Measurements from ENCODE around the gene SMOC2.

DNA sequence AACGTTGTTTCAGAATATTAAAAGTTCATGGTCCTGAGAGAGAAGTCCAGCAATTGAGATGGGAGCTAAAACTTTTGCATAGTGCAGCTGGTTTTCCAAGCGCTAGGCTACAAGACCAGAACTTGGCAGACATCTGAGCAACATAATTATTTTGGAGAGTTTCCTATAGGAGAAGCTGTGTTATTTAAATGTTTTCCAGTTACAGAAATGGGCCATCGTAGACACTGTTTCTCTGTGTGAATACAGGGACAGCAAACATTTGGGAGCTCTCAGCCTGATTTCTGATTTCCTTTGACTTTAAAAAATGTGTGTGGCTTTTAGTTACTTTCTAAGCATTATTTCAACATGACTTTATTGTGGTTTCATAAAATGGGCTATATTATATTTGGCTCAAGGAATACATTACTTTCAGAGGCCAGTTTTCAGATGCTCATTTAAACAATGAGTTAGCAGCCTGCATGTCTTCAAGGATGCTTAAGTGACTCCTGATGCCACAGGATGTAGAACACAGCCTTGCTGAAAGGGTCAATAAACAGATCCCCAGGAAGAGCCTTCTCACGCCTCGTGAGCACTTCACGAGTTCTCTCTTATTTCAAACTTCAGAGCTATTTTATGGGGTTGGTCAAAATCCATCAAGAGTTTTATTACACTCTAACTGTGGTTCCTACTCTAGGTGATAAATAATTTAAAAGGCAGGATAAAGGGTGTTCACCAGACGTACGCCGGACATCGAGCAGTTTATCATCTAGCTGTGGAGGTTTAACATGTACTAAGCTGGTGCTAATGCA lies 193.8 kb downstream of the SMOC2 start:
- no peak for TF ChIP-seq YY1 (IDR thresholded peaks at IDR 0.05; ENCODE audit: low read depth)
- TF ChIP-seq, protein P1, sequence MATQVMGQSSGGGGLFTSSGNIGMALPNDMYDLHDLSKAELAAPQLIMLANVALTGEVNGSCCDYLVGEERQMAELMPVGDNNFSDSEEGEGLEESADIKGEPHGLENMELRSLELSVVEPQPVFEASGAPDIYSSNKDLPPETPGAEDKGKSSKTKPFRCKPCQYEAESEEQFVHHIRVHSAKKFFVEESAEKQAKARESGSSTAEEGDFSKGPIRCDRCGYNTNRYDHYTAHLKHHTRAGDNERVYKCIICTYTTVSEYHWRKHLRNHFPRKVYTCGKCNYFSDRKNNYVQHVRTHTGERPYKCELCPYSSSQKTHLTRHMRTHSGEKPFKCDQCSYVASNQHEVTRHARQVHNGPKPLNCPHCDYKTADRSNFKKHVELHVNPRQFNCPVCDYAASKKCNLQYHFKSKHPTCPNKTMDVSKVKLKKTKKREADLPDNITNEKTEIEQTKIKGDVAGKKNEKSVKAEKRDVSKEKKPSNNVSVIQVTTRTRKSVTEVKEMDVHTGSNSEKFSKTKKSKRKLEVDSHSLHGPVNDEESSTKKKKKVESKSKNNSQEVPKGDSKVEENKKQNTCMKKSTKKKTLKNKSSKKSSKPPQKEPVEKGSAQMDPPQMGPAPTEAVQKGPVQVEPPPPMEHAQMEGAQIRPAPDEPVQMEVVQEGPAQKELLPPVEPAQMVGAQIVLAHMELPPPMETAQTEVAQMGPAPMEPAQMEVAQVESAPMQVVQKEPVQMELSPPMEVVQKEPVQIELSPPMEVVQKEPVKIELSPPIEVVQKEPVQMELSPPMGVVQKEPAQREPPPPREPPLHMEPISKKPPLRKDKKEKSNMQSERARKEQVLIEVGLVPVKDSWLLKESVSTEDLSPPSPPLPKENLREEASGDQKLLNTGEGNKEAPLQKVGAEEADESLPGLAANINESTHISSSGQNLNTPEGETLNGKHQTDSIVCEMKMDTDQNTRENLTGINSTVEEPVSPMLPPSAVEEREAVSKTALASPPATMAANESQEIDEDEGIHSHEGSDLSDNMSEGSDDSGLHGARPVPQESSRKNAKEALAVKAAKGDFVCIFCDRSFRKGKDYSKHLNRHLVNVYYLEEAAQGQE (IDR thresholded peaks at IDR 0.05; ENCODE audit: low read depth), result no peak
- TF ChIP-seq NFIC (IDR thresholded peaks at IDR 0.05), result no peak
- TF ChIP-seq TAF1 (IDR thresholded peaks at IDR 0.05; ENCODE audit: low read depth), result no peak
- TF ChIP-seq EP300 (IDR thresholded peaks at IDR 0.05; ENCODE audit: borderline replicate concordance), result no peak
- TF ChIP-seq RAD21 (IDR thresholded peaks at IDR 0.05; ENCODE audit: low read depth), result no peak
- TF ChIP-seq, protein P2, sequence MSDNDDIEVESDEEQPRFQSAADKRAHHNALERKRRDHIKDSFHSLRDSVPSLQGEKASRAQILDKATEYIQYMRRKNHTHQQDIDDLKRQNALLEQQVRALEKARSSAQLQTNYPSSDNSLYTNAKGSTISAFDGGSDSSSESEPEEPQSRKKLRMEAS (IDR thresholded peaks at IDR 0.05), result no peak
- no peak for TF ChIP-seq EGR1 (IDR thresholded peaks at IDR 0.05)
- TF ChIP-seq FOXM1 (IDR thresholded peaks at IDR 0.05; ENCODE audit: borderline replicate concordance, low read depth), result no peak
- TF ChIP-seq TEAD4 (IDR thresholded peaks at IDR 0.05), result no peak
- no peak for TF ChIP-seq TCF12 (IDR thresholded peaks at IDR 0.05; ENCODE audit: low read depth)
- TF ChIP-seq CEBPB (IDR thresholded peaks at IDR 0.05), result no peak
